ENCODE results near the gene INSM1. TPM values are rescaled to one million over a fixed set of nuclear protein-coding genes. Genes with fewer than 3 reads are reported as not detected.
A peak's percentile ranks its signal among the peaks of the same experiment; 100 is the strongest.

The INSM1 gene
- total RNA-seq, 1 experiment from 2014 or later = not detected

DNA sequence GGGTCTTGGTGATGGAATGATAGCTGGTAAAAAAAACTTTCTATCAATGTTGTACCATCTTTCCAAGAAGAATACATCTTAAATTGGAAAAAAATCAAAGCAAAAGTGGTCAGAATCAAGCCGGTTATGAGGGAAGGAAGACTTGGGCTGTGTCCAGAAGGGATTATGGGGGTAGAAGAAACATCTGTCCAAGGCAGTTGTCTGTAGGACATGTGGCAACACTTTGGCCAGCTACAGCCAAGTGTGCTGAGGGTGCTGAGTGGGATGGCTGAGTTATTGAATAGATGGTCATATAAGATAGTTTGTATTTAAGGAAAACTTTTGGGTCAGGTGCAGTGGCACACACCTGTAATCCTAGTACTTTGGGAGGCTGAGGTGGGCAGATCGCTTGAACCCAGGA lies 38.4 kb downstream of the INSM1 start:
- POLR2A ChIA-PET (ENCODE audit: unreplicated experiment) = no interaction called here
- H3K9me2 ChIP-seq (ENCODE audit: insufficient read depth) = no peaks in the 10 kb centered on the region
- no peaks in the 10 kb centered on the region for H3K27me3 ChIP-seq (ENCODE audit: insufficient read depth, low read depth)
- no peaks in the 10 kb centered on the region for H3K4me1 ChIP-seq (replicated peaks; ENCODE audit: insufficient read depth)
- no peak overlapping the region for H3K27ac ChIP-seq
- DNase-seq = no peak
- no peak overlapping the region for H3K4me3 ChIP-seq
- H3K4me2 ChIP-seq = no peak overlapping the region
- H3K36me3 ChIP-seq (ENCODE audit: low read depth) = no peaks in the 10 kb centered on the region
- no peak overlapping the region for H2AFZ ChIP-seq
- intact Hi-C loops (cut with micrococcal nuclease; ENCODE audit: unreplicated experiment) = no loop called here
- no peaks in the 10 kb centered on the region for H3K79me2 ChIP-seq (ENCODE audit: low read depth)
- CTCF ChIA-PET = no interaction called here
- BruUV-seq (replicated peaks) = no TSS peak
- TF ChIP-seq, protein P1, sequence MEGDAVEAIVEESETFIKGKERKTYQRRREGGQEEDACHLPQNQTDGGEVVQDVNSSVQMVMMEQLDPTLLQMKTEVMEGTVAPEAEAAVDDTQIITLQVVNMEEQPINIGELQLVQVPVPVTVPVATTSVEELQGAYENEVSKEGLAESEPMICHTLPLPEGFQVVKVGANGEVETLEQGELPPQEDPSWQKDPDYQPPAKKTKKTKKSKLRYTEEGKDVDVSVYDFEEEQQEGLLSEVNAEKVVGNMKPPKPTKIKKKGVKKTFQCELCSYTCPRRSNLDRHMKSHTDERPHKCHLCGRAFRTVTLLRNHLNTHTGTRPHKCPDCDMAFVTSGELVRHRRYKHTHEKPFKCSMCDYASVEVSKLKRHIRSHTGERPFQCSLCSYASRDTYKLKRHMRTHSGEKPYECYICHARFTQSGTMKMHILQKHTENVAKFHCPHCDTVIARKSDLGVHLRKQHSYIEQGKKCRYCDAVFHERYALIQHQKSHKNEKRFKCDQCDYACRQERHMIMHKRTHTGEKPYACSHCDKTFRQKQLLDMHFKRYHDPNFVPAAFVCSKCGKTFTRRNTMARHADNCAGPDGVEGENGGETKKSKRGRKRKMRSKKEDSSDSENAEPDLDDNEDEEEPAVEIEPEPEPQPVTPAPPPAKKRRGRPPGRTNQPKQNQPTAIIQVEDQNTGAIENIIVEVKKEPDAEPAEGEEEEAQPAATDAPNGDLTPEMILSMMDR (conservative IDR thresholded peaks at IDR 0.05) = no peak
- TF ChIP-seq EZH2 (IDR thresholded peaks at IDR 0.05; ENCODE audit: low read depth) = no peak
- H4K20me1 ChIP-seq (ENCODE audit: insufficient read depth) = no peaks in the 10 kb centered on the region
- H3F3A ChIP-seq (ENCODE audit: insufficient read depth, low read depth) = no peaks in the 10 kb centered on the region
- no peaks in the 10 kb centered on the region for H3K9me3 ChIP-seq (ENCODE audit: insufficient read depth, low read depth)

DNA sequence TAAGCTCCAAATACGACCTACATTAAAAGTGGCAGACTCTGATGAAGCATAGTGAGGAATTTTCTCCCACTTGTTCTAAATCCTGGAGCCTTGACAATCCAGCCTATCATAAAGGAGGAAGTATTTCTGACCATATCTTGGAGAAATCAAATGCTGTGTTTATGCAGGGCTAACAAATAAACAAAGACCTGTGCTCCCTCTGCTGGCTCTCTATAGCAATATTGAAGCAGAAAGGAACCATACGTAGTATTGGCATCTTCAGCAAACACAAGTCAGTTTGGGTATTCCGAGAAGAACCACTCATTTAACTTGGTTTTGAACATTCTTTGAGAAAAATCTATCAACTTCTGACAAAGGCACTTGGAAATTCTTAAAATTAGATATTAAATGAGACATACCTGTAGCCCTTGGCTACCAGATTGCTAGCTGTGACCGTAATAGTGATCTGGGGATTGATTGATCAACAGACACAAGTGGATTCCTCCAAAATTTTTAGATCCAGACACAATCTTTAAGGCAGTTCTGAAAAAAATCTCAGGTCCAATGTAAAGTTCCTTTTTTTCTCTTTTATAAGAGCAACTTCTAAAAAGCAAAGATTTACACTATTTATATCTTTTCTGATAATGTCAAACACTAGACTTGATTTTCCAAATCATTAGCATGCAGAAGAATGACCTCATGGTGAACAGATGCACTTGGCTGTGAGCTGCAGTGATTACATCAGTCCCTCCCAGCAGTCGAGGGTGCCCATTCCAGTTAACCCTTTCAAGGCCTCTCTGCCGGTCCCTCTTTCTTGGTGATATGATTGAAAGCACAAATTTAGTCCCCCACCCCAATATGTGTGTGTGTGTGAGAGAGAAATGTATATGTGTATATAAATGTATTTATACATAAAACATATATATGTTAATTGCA lies 40.2 kb downstream of the INSM1 start:
- H3K4me1 ChIP-seq (replicated peaks; ENCODE audit: insufficient read depth) = no peaks in the 10 kb centered on the region
- POLR2A ChIA-PET (ENCODE audit: unreplicated experiment) = no interaction called here
- no peaks in the 10 kb centered on the region for H3K79me2 ChIP-seq (ENCODE audit: low read depth)
- intact Hi-C loops (cut with micrococcal nuclease; ENCODE audit: unreplicated experiment) = no loop called here
- BruUV-seq (replicated peaks) = no TSS peak
- no peak overlapping the region for H3K4me2 ChIP-seq
- DNase-seq = no peak
- no peaks in the 10 kb centered on the region for H3F3A ChIP-seq (ENCODE audit: insufficient read depth, low read depth)
- H3K27me3 ChIP-seq (ENCODE audit: insufficient read depth, low read depth) = no peaks in the 10 kb centered on the region
- no peak for TF ChIP-seq EZH2 (IDR thresholded peaks at IDR 0.05; ENCODE audit: low read depth)
- TF ChIP-seq, protein P1 (conservative IDR thresholded peaks at IDR 0.05) = peak; percentile 55
- H3K9me3 ChIP-seq (ENCODE audit: insufficient read depth, low read depth) = no peaks in the 10 kb centered on the region
- H3K27ac ChIP-seq = no peak overlapping the region
- H4K20me1 ChIP-seq (ENCODE audit: insufficient read depth) = no peaks in the 10 kb centered on the region
- CTCF ChIA-PET = no interaction called here
- H3K9me2 ChIP-seq (ENCODE audit: insufficient read depth) = no peaks in the 10 kb centered on the region
- H3K36me3 ChIP-seq (ENCODE audit: low read depth) = no peaks in the 10 kb centered on the region
- no peak overlapping the region for H2AFZ ChIP-seq
- no peak overlapping the region for H3K4me3 ChIP-seq

DNA sequence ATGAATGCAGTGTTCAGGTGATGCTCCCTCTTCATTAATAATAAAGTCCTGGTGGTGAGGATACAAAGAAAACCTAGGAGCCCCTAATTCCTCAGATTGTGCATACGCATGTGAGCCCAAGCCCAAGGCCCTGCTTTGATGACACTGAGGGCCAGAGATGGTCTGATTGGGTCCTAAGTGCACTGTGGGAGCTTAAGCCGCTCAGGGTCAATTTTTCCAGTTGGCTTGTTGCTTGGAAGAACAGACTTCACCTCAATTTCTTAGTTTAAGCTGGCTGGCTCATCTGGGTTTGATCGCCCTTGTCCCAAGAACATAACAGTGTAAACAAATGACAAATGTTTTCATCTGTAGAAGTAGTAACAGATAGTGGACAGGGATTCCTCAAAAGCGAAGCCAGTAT lies 41.4 kb downstream of the INSM1 start:
- H3K4me2 ChIP-seq = no peak overlapping the region
- no peaks in the 10 kb centered on the region for H4K20me1 ChIP-seq (ENCODE audit: insufficient read depth)
- CTCF ChIA-PET = no interaction called here
- no peaks in the 10 kb centered on the region for H3K27me3 ChIP-seq (ENCODE audit: insufficient read depth, low read depth)
- POLR2A ChIA-PET (ENCODE audit: unreplicated experiment) = no interaction called here
- no peak overlapping the region for H3K27ac ChIP-seq
- H3F3A ChIP-seq (ENCODE audit: insufficient read depth, low read depth) = no peaks in the 10 kb centered on the region
- H3K4me1 ChIP-seq (replicated peaks; ENCODE audit: insufficient read depth) = no peaks in the 10 kb centered on the region
- H2AFZ ChIP-seq = no peak overlapping the region
- TF ChIP-seq EZH2 (IDR thresholded peaks at IDR 0.05; ENCODE audit: low read depth) = no peak
- TF ChIP-seq, protein P1 (conservative IDR thresholded peaks at IDR 0.05) = no peak
- H3K79me2 ChIP-seq (ENCODE audit: low read depth) = no peaks in the 10 kb centered on the region
- H3K9me2 ChIP-seq (ENCODE audit: insufficient read depth) = no peaks in the 10 kb centered on the region
- H3K36me3 ChIP-seq (ENCODE audit: low read depth) = no peaks in the 10 kb centered on the region
- intact Hi-C loops (cut with micrococcal nuclease; ENCODE audit: unreplicated experiment) = no loop called here
- BruUV-seq (replicated peaks) = no TSS peak
- no peak for DNase-seq
- H3K9me3 ChIP-seq (ENCODE audit: insufficient read depth, low read depth) = no peaks in the 10 kb centered on the region
- no peak overlapping the region for H3K4me3 ChIP-seq
